ENCODE measurements around the gene NAA60.
A peak's percentile ranks its signal among the peaks of the same experiment; 100 is the strongest.

Gene NAA60
- total RNA-seq, result 20.0 to 28.7 (median 22.0) reads per million in 4 donors

GRCh38 chr16:3443108-3444031 lies at the start of gene NAA60, which contains the start of gene ZNF597:
Gene NAA60, plus strand, starts transcription at chr16:3443680. Its CDS starts 32,548 bp downstream, at chr16:3476228.
Gene ZNF597, minus strand, starts transcription at chr16:3443504. Its CDS starts 351 bp downstream, at chr16:3443153.
- DNase-seq, result peak; percentile 63 to 87 (median 73)

GRCh38 chr16:3400446-3400778 lies 43.1 kb upstream of the NAA60 start:
- DNase-seq, result no peak

GRCh38 chr16:3400779-3401688 lies 42.4 kb upstream of the NAA60 start, which contains the start of the genes ZNF174 and ZSCAN32:
Gene ZNF174, plus strand, starts transcription at chr16:3401215. Its CDS starts 790 bp downstream, at chr16:3402005.
Gene ZSCAN32, minus strand, starts transcription at chr16:3401004. Its CDS starts 3,447 bp downstream, at chr16:3397557.
- peak; percentile 95 to 100 (median 97) for DNase-seq

- no peak for DNase-seq
These were observed 41.6 kb upstream of the NAA60 start for GRCh38 chr16:3401719-3402397.

- DNase-seq, result no peak
These were observed 34.8 kb upstream of the NAA60 start for GRCh38 chr16:3408561-3409197.

- no peak for DNase-seq
These were observed 29.6 kb upstream of the NAA60 start for GRCh38 chr16:3413730-3414379.

- peak; percentile 10 to 73 (median 22) for DNase-seq
These were observed 11.7 kb upstream of the NAA60 start for GRCh38 chr16:3431779-3432219.

GRCh38 chr16:3434373-3434772 lies 9.1 kb upstream of the NAA60 start:
- no peak for DNase-seq

GRCh38 chr16:3439637-3440036 lies 3.8 kb upstream of the NAA60 start:
- no peak for DNase-seq

- peak in 3 of 5 donors; percentile 15 to 64 (median 26) for DNase-seq
These were observed 530 bp downstream of the NAA60 start for GRCh38 chr16:3444032-3444388.

- DNase-seq, result no peak
These were observed 10.6 kb downstream of the NAA60 start for GRCh38 chr16:3454093-3454492.

GRCh38 chr16:3454631-3455147 lies 11.2 kb downstream of the NAA60 start:
- DNase-seq, result no peak

GRCh38 chr16:3457434-3458252 lies 14.2 kb downstream of the NAA60 start:
- peak; percentile 80 to 93 (median 87) for DNase-seq

GRCh38 chr16:3458278-3458851 lies 14.9 kb downstream of the NAA60 start:
- DNase-seq, result peak in 1 of 5 donors; percentile 9

- peak in 1 of 5 donors; percentile 18 for DNase-seq
These were observed 15.4 kb downstream of the NAA60 start for GRCh38 chr16:3458852-3459361.

GRCh38 chr16:3459401-3460090 lies 16.1 kb downstream of the NAA60 start:
- DNase-seq, result no peak

- DNase-seq, result no peak
These were observed 16.6 kb downstream of the NAA60 start for GRCh38 chr16:3460121-3460520.

GRCh38 chr16:3460585-3460984 lies 17.1 kb downstream of the NAA60 start:
- DNase-seq, result no peak

- peak in 2 of 5 donors; percentile 14 to 24 for DNase-seq
These were observed 17.7 kb downstream of the NAA60 start for GRCh38 chr16:3461151-3461550.
